GM12801 (cell line): ENCODE results near the gene LAMTOR2.

ENCODE experiments used
- CTCF ChIP-seq: IDR thresholded peaks from one replicate; pipeline ENCODE4 v1.5.1; 2011; ENCODE audit warnings: control low read depth; ENCODE audit not compliant: insufficient read length; ENCODE audit errors: extremely low read depth

Gene LAMTOR2

DNA sequence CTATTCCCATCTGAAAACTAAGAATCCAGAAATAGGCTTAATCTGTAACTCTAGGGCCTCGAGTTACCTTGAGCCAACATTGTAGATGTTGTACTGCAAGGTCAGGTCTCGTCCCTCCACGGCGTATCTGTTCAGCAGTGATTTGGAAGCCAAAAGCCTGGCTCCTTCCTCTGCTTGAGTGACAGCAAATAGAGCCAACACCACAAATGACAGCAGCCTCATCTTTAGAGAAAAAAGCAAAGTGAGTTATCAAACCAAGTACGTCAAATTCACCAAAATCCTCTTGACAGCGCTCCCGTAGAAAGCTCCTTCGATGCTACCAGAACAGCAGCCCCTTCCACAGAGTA, 34.7 kb upstream of the LAMTOR2 start:
- TF ChIP-seq CTCF: no peak

DNA sequence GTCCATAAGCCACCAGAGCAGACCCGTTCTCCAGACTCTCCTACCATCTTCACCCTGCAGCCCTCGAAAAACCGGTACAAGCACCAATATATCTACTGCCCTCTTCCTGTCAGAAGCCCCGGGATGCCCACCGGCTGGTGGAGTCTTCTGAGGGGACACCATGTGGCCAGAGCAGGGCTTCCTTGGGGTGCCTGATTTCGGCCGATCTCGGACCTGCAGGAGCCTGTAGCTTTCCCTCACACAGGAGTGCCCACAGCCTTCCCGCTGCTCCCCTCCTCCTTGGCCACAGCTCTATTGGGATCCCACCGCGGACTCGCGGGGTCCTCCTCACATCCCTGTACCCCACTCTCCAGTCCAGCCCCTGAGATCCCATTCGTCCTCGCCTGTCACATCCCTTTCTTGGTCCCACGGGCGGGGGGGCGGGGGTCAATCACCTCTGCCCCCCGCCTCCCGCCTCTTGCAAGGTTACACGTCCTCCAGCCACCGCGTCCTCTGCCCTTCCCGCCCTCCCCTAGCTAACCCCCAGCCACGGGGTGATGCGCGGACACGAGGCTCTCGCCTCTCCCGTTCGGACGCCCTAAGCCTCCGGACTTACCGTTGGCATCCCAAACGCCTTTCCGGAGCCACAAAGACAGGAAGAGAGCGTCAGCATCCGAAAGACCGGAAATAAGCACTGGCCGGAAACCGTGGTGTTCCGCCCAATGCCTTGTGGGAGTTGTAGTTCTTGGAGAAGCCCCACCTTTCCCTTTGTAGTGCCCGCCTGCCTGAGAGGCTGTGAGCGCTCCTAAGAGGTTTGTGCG, 34.1 kb upstream of the LAMTOR2 start, which contains the start of gene SSR2:
Gene SSR2, minus strand, starts transcription at position 659 of the 800 bp plus-strand sequence. CDS start 784 bp downstream, outside the sequence.
- TF ChIP-seq CTCF: no peak

- no peak for TF ChIP-seq CTCF
Observed at GRCh38 chr1:156021093-156021428, 33.5 kb upstream of the LAMTOR2 start.

DNA sequence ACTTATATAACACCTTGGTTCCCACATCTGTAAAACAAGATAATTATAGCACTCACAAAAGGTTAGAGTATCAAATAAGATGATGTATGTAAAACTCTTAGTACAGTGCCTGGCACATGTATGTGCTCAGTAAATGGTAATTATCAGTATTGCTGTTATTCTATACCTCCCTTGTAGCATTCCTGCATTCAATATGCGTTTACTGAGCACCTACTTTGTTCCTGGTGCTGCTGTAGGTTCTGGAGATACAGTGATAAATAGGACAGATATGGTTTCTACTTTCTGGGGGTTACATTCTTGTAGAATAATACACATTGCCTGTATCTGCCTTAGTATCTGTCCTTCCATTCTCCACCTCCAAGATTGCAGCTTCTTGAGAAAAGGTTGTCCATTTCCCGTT, 32.6 kb upstream of the LAMTOR2 start:
- TF ChIP-seq CTCF: no peak

- TF ChIP-seq CTCF: no peak
Observed at GRCh38 chr1:156024801-156025200, 29.8 kb upstream of the LAMTOR2 start.

- TF ChIP-seq CTCF: no peak
Observed at GRCh38 chr1:156025876-156026275, 28.7 kb upstream of the LAMTOR2 start.

GRCh38 chr1:156026588-156026987, 28.0 kb upstream of the LAMTOR2 start:
- no peak for TF ChIP-seq CTCF
